Measurements from ENCODE around the gene PLA2G1B.

Gene PLA2G1B

DNA sequence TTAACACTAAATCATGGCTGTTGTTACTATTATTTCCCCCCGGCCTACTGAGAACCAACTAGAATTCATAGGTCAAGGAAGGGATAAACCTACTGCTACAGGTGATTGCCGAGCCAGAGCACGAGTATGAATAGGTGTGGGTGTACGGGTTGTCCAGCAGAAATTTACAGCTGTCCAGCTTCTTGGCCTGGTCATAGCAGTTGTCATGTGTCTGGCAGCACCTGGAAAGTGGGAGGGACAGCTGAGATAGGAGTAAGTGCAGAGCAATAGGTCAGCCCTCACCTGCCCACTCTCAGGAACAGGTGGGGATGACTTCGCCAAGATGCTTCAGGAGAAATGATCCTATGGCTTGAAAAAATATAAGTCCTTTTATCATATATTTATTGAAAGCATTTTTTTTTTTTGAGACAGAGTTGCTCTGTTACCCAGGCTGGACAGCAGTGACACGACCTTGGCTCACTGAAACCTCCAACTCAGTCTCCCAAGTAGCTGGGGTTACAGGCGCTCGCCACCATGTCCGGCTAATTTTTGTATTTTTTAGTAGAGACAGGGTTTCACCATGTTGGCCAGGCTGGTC is 2.6 kb downstream of the PLA2G1B start:
- TF ChIP-seq ZFX (IDR thresholded peaks at IDR 0.05; ENCODE audit: borderline replicate concordance): no peak
- H3K27ac ChIP-seq: no peak overlapping the region

- H3K27ac ChIP-seq: no peak overlapping the region
- TF ChIP-seq CTCF (IDR thresholded peaks at IDR 0.05) (no peak), ZFX (IDR thresholded peaks at IDR 0.05; ENCODE audit: borderline replicate concordance) (no peak)
Observed at GRCh38 chr12:120323772-120324171, 3.8 kb downstream of the PLA2G1B start.

GRCh38 chr12:120321382-120322202 is 6.0 kb downstream of the PLA2G1B start:
- TF ChIP-seq CTCF (IDR thresholded peaks at IDR 0.05) (no peak), ZFX (IDR thresholded peaks at IDR 0.05; ENCODE audit: borderline replicate concordance) (no peak)
- peak overlapping the region; percentile 94 for H3K27ac ChIP-seq

- H3K27ac ChIP-seq: peak overlapping the region; percentile 78
- TF ChIP-seq ZFX (IDR thresholded peaks at IDR 0.05; ENCODE audit: borderline replicate concordance) (no peak), CTCF (IDR thresholded peaks at IDR 0.05) (peak; percentile 84)
Observed at GRCh38 chr12:120317224-120318105, 10.1 kb downstream of the PLA2G1B start.

- peak overlapping the region; percentile 78 for H3K27ac ChIP-seq
- TF ChIP-seq ZFX (IDR thresholded peaks at IDR 0.05; ENCODE audit: borderline replicate concordance) (no peak), CTCF (IDR thresholded peaks at IDR 0.05) (no peak)
Observed at GRCh38 chr12:120316798-120317223, 10.8 kb downstream of the PLA2G1B start.

DNA sequence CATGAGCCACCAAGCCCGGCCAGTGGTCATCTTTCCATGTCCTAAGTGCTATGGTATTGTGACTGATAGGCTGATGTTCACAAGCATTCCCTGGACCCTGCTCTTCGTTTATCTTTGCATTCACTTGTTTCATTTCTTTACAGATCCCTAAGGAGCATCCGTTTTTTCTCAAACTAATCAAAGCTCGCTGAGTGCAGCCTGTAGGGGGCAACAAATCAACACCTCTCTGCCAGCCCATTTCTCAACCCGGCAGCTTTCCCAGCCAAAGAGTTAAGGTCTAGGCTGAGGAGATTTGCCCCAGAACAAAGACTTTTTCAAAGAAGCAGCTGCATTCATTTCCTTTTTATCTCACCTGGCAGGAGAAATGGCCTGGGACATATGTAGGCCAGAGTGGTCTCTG is 13.4 kb downstream of the PLA2G1B start:
- peak; percentile 84 for TF ChIP-seq CTCF (IDR thresholded peaks at IDR 0.05)
- no peak for TF ChIP-seq ZFX (IDR thresholded peaks at IDR 0.05; ENCODE audit: borderline replicate concordance)
- no peak overlapping the region for H3K27ac ChIP-seq

- peak within 1 kb of the TSS; percentile 49 for H3K27ac ChIP-seq
- no peak for TF ChIP-seq ZFX (IDR thresholded peaks at IDR 0.05; ENCODE audit: borderline replicate concordance)
- TF ChIP-seq CTCF (IDR thresholded peaks at IDR 0.05): peak; percentile 100
Observed at GRCh38 chr12:120301962-120302815, 25.4 kb downstream of the PLA2G1B start, which contains the start of gene SIRT4. Gene SIRT4, plus strand, starts transcription at chr12:120302321. Its CDS starts 1,241 bp downstream, at chr12:120303562.

Data from 22Rv1 (cell line).